K562 (cell line): ENCODE data around the gene OTUB2. TPM values are rescaled to one million over a fixed set of nuclear protein-coding genes. Genes with fewer than 3 reads are reported as not detected.

Source experiments
- CTCF ChIP-seq, 3 experiments: IDR thresholded peaks in 2 of 3; conservative IDR thresholded peaks in 1 of 3; 2 replicates each; pipeline ENCODE4 v1.5.1; 2011 to 2012; ENCODE audit warnings: low read length in 3 of 3, mild to moderate bottlenecking in 3 of 3, control low read depth in 2 of 3, improper control_type of control experiment in 1 of 3, inconsistent platforms in 1 of 3, low read depth in 1 of 3, mixed read lengths in 1 of 3, moderate library complexity in 1 of 3; ENCODE audit not compliant: insufficient read depth in 2 of 3
- MCM2 ChIP-seq: fragments of 450-650 bp; IDR thresholded peaks from 2 replicates; pipeline ENCODE4 v1.6.1; 2017; ENCODE audit warnings: low read depth, mild to moderate bottlenecking
- MGA ChIP-seq: fragments of 450-650 bp; IDR thresholded peaks from 2 replicates; pipeline ENCODE4 v1.6.1; 2016; ENCODE audit warnings: mild to moderate bottlenecking, moderate library complexity
- RAD21 ChIP-seq, 2 experiments: fragments of 250-450 bp in 1 of 2; fragments of 450-650 bp in 1 of 2; sonication (Bioruptor Pico) in 1 of 2; formaldehyde crosslinking in 1 of 2; IDR thresholded peaks in 1 of 2; conservative IDR thresholded peaks in 1 of 2; 2 replicates each; pipeline versions ENCODE4 v1.4.0 to v1.8.0; 2020 to 2022; ENCODE audit warnings: mild to moderate bottlenecking in 2 of 2, moderate library complexity in 1 of 2
- SP2 ChIP-seq: IDR thresholded peaks from 2 replicates; pipeline ENCODE4 v1.6.1; 2011; ENCODE audit warnings: mild to moderate bottlenecking, low read depth, low read length, moderate library complexity; ENCODE audit not compliant: poor library complexity, severe bottlenecking; ENCODE audit errors: extremely low read depth
- SRSF3 ChIP-seq: fragments of 200-400 bp; formaldehyde crosslinking; IDR thresholded peaks from 2 replicates; pipeline ENCODE4 v1.6.1; 2016; ENCODE audit warnings: mild to moderate bottlenecking, low read length, moderate library complexity; ENCODE audit not compliant: insufficient read depth
- TAF15 ChIP-seq: fragments of 200-400 bp; formaldehyde crosslinking; IDR thresholded peaks from 2 replicates; pipeline ENCODE4 v1.6.1; 2017; ENCODE audit warnings: mild to moderate bottlenecking, low read depth, low read length, moderate library complexity
- ZNF518B ChIP-seq: fragments of 250-450 bp; sonication (Bioruptor Pico); IDR thresholded peaks from 2 replicates; pipeline ENCODE4 v1.5.0; 2021; ENCODE audit warnings: mild to moderate bottlenecking, moderate library complexity
- polyA plus RNA-seq, 8 experiments: library from polyadenylated mRNA; depleted of rRNA in 4 of 8; stranded (reverse) in 5 of 8; unstranded in 3 of 8; fragments of >200 nt; fragmentation: Nextera tagmentation in 2 of 8; fragmentation: Illumina TruSeq in 1 of 8; extraction: Ambion mirVana in 2 of 8; extraction: Trizol in 1 of 8; gene quantifications; 2 replicates each; pipeline versions ENCODE4 v1.2.1 to v1.2.3, GENCODE V29; 2011 to 2014; ENCODE audit warnings: inconsistent platforms in 1 of 8, missing spikeins in 1 of 8
- total RNA-seq, 7 experiments: library from RNA; depleted of rRNA in 6 of 7; stranded (reverse); fragments of >200 nt in 6 of 7; fragmentation: Illumina TruSeq in 2 of 7; extraction: Trizol in 2 of 7; gene quantifications; 2 replicates each; pipeline versions ENCODE4 v1.2.1 to v1.2.3, GENCODE V29; 2011 to 2021; ENCODE audit warnings: low replicate concordance in 1 of 7

Gene OTUB2
- total and polyA plus RNA-seq, 9 of the 15 experiments (the other 6 are each of a cell fraction or from before 2014, with no cell fraction given), result 0.01 to 0.31 (median 0.11) TPM

GRCh38 chr14:94001501-94002396, 24.4 kb upstream of the OTUB2 start (continued):
- TF ChIP-seq MGA (no peak), CTCF (IDR thresholded peaks at IDR 0.05 in 2 of 3, conservative IDR thresholded peaks at IDR 0.05 in 1 of 3; ENCODE audit: insufficient read depth in 2 of 3, low read depth in 1 of 3, low read length in 3 of 3) (peak; percentile 81 to 88 (median 85)), SP2 (no peak), TAF15 (no peak), MCM2 (no peak), ZNF518B (CRISPR knock-in tag) (no peak), SRSF3 (no peak), RAD21 (CRISPR knock-in tag; conservative IDR thresholded peaks at IDR 0.05 in 1 of 2, IDR thresholded peaks at IDR 0.05 in 1 of 2) (peak; percentile 46 to 74)
